ENCODE results near the gene EIF2B4.
"Not testable (repeated sequence)": the region's sequence is repeated elsewhere in the genome, so short reads cannot be mapped to it uniquely, and the experiment has no call there.

The EIF2B4 gene

DNA sequence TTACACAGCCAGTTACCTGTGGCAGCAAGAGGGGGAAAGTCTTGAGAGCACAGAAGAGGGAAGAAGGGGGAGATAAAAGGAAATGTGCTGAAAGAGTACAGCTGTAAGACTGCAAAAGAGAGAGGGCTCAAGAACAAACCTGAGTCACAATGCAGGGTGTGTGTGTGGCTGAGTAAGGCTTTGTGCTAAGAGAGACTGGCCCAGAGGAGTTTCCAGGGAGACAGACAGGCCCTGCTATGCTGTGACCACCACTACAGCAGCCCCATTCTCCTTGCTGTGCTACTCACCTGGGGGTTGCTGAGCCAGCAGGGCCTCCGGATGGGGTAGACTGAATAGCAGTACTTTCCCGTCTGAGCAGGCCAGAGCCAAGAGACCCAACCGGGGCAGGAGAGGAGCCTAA, 34.8 kb downstream of the EIF2B4 start:
- DNase-seq = no peak

DNA sequence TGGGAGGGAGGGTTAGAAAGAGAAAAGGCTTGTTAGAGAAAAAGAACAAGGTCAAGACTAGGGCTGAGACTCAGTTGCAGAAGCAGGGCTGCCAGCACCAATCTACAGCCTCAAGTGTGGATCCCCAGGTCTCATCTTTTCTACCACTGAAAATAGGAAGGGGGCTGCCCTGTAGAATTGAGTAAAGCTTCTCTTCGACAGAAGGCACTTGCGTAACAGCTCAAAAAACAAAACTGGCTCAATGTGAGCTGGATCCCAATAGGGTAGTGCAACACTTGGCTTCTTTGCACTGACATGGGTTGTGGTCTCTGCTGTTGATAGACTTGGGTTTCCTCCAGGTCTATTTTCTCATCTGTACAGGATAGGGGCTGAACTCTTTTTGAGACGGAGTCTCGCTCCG, 45.4 kb downstream of the EIF2B4 start:
- DNase-seq = no peak

DNA sequence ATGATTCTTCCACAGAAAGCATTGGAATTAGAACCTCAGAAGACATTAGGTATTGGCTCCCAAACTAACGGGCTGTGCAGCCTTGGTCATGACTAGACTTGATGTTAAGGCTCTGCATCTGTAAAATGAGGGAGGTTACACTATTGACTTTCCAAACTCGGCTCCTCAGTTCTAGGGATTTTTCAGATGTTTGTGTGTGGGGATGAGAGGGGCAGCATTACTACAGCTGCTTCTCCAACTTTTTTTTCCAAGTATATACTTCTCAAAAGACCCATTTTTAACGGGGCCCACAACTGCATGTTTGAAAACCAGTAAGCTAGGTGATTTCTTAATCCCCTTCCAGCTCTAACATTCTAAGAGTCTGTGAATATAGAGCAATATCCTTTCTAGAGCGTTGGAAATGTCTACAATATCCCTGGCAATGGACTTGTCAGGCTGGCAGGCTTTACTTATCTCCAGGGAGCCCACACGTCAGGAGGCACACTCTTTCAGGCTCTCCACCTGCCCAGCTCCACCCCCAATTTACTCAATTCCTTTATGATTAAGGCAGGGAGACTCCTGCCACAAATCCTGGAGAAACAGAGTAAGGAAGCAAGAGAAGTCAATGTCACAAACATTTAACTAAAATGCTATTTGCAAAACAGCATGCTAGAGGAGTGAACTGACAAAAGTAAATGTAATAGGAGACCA, 46.4 kb downstream of the EIF2B4 start:
- DNase-seq = no peak

DNA sequence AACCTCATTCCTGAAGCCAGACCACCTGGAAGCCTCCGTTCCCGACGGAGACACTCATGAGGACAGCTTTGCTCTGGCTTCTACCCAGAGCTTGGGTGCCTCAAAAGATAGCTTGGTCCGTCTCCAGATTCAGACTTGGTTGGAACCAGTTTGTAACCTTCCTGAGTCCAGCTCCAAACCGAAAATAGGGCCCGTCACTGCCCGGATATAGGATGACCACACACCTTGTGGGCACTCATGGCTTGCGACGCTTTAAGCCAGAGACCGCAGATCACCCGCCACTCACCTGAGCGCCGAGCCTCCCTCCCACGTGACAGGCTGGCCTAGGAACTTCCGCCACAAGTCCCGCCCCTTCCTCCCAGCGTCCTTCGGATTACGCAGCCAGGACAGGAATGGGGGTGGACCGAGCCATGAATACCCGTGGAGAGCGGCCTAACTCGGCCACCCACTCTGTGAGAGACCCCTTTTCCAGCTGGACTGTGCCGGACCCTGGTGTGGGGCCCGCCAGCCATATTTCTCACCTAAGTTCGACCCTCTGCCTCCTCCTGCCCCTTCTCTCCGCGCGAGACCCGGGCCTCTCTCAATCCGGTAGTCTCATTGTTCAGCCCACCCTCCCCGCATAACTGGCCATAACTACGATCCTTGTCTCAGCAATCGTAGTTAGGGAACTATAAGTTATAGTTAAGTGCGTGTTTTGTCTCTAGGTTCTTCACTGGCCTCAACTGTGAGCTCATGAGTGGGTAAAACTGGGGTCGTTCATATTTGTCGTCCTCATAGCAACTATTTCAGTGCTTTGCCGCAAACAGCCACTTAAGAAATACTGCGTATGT, 47.2 kb downstream of the EIF2B4 start, which contains the start of gene MPV17:
Gene MPV17 (minus strand): TSS at position 332 of the 830 bp plus-strand sequence. CDS start 580 bp downstream, outside the sequence.
- DNase-seq = peak; percentile 73

DNA sequence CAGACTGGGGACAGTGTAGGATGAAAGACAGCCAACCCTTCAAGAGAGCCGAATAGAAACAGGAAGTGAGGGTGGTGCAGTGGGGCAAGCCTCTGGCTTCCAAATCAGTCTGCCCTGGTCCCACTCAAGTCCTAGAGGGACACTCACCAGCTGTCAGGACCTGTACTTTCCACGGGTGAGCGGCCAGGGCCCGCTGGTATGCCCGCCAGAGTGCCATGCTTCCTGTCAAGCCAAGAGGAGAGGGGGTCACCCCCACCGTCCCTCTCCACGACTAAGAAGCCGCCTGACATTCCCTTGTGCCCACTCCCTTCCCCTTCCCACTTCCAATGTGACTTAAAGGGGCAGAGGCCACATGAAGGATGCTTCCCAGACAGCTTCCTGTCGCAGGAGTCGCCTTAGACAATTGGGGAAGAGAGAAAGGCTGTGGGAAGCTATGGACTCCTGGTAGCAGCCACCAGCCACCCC, 47.8 kb downstream of the EIF2B4 start:
- DNase-seq = no peak

DNA sequence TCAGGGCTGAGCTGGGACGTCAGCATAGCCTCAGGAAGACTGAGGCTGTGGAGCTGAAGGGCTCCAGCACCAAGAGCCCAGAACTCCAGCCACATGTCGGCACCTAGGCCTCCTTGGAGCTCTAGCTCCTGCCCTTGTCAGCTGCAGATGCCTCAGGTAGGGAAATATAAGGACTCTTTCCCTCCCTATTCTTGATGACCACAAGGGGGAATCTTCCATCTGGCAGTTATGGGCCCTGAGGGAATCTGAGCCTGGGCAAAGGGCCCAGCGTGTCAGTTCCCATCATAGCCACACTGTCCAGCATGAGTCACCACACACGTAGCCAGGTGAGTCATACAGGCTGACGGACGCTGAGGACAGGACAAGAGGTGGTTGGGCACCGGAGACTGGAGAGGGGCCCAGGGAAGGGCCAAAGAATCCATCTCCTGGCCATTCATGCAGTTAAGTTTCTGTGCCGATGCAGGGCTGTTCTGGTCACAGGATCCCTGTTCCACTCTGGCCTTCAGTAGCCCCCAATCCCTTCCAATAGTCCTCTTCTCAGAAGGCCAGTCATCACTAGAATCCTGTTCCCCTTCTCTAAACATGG, 49.1 kb downstream of the EIF2B4 start:
- peak; percentile 97 for DNase-seq

DNA sequence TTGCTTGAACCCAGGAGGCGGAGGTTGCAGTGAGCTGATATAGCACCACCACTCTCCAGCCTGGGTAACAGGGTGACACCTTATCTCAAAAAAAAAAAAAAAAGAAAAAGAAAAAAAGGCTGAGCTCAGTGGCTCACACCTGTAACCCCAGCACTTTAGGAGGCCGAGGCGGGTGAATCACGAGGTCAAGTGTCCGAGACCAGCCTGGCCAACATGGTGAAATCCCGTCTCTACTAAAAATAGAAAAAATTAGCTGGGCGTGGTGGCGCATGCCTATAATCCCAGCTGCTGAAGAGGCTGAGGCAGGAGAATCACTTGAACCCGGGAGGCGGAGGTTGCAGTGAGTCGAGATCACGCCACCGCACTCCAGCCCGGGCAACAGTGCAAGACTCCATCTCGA, 50.3 kb downstream of the EIF2B4 start:
- not testable (repeated sequence) for DNase-seq

DNA sequence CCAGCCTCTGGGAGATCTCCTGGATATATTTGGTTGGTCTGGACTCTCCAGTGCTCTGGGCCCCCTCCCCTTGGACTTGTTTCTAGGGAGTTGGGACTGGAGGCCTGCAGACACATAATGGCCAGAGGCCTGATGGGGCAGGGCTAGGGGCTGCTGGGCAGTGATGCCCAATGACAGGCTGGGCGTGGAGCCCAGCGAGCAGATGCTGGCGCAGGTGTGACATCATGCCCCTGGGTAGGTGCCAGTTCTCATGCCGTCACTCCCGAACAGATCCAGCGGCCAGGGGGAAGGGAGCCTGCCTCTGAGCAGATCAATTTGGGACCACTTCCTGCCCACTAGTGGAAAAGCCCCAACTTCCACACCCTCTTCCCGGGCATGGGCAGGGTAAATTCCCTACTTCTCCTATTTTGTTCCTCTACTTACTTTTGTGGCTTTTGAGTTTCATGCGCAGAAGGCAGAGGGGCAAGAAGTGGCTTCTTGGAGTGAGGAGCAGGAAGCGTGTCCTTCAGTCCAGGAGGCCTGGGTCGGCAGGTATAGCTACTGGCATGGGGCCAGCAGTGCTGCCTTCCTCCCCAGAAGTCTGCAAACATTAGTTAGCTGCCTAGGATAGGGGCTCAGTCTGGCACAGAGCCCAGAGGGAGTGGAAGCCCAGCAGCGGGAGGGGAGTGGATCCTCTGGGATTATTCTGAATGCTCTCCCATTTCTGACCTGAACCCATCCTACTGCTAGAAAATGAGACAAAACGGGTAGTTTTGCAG, 53.3 kb downstream of the EIF2B4 start:
- DNase-seq = no peak

DNA sequence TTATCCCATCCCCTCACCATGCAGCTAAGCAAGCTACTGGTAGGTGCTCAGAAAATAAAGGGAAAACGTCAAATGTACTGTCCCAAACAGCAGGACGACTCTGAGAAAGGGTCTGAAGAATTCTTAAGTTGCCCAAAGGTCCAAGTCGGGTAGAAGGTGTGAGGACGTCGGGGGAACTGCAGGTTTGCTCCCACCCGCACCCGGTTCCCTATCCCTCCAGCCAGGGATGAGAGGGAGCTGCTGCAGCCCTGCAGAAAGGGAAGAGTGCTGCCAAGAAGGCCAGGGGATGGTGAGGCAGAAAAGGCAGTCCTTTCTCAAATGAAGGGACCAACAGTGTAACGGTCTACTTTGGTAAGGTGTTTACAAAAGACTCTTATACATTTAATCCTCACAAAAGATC, 55.0 kb downstream of the EIF2B4 start:
- DNase-seq = no peak

DNA sequence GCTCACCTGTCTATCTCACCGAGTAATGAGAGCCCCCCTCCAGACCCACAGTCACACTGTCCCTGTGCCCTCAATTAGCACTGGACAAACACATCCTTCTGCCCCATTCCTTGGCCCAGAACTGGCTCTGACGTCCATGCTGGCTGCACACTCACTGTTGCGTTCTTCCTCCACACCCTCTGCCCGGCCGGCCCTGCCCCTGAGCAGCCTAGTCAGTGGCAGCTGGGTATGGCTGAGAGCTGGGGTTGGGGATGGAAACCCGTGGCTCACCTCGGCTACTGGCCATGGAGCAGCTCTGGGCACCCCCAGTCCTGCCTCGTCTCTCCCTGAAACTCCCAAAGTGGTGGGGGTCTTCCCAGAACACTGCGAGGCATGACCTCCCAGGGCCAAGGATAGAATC, 55.4 kb downstream of the EIF2B4 start:
- no peak for DNase-seq

Measured in kidney glomerular epithelial cell (primary cell).